Measurements from ENCODE around the gene LIN7A.
"Not testable (repeated sequence)": the region's sequence is repeated elsewhere in the genome, so short reads cannot be mapped to it uniquely, and the experiment has no call there.

The LIN7A gene

GRCh38 chr12:80811957-80812708, 125.6 kb downstream of the LIN7A start:
- Histone ChIP-seq H2AFZ (ENCODE audit: low read depth, low read length) (no peak overlapping the region), H3K9me3 (ENCODE audit: low read length) (no peaks in the 10 kb centered on the region), H3K36me3 (ENCODE audit: insufficient read depth, low read length) (peaks cover 12% of the 10 kb centered on the region), H3K27me3 (ENCODE audit: insufficient read depth, low read length) (no peaks in the 10 kb centered on the region), H3K4me3 (ENCODE audit: low read length) (no peak overlapping the region), H3K4me1 (ENCODE audit: insufficient read depth, low read length) (no peaks in the 10 kb centered on the region)

- H3K4me3 ChIP-seq (ENCODE audit: low read length): no peak overlapping the region
- H3K27me3 ChIP-seq (ENCODE audit: insufficient read depth, low read length): no peaks in the 10 kb centered on the region
- no peaks in the 10 kb centered on the region for H3K4me1 ChIP-seq (ENCODE audit: insufficient read depth, low read length)
- H3K36me3 ChIP-seq (ENCODE audit: insufficient read depth, low read length): peaks cover 12% of the 10 kb centered on the region
- H2AFZ ChIP-seq (ENCODE audit: low read depth, low read length): no peak overlapping the region
- H3K9me3 ChIP-seq (ENCODE audit: low read length): no peaks in the 10 kb centered on the region
Observed at GRCh38 chr12:80810874-80811273, 126.9 kb downstream of the LIN7A start.

- H3K4me3 ChIP-seq (ENCODE audit: low read length): no peak overlapping the region
- H3K4me1 ChIP-seq (ENCODE audit: insufficient read depth, low read length): no peaks in the 10 kb centered on the region
- no peak overlapping the region for H2AFZ ChIP-seq (ENCODE audit: low read depth, low read length)
- peaks cover 23% of the 10 kb centered on the region for H3K36me3 ChIP-seq (ENCODE audit: insufficient read depth, low read length)
- H3K27me3 ChIP-seq (ENCODE audit: insufficient read depth, low read length): no peaks in the 10 kb centered on the region
- H3K9me3 ChIP-seq (ENCODE audit: low read length): no peaks in the 10 kb centered on the region
Observed at GRCh38 chr12:80807640-80808288, 130.0 kb downstream of the LIN7A start.

GRCh38 chr12:80805106-80805505, 132.6 kb downstream of the LIN7A start:
- Histone ChIP-seq H3K36me3 (ENCODE audit: insufficient read depth, low read length) (peaks cover 12% of the 10 kb centered on the region), H3K4me3 (ENCODE audit: low read length) (no peak overlapping the region), H3K27me3 (ENCODE audit: insufficient read depth, low read length) (no peaks in the 10 kb centered on the region), H3K9me3 (ENCODE audit: low read length) (peaks cover 2% of the 10 kb centered on the region), H2AFZ (ENCODE audit: low read depth, low read length) (no peak overlapping the region), H3K4me1 (ENCODE audit: insufficient read depth, low read length) (no peaks in the 10 kb centered on the region)

- Histone ChIP-seq H3K4me3 (ENCODE audit: low read length) (no peak overlapping the region), H3K36me3 (ENCODE audit: insufficient read depth, low read length) (peaks cover 10% of the 10 kb centered on the region), H3K4me1 (ENCODE audit: insufficient read depth, low read length) (no peaks in the 10 kb centered on the region), H3K9me3 (ENCODE audit: low read length) (peaks cover 2% of the 10 kb centered on the region), H2AFZ (ENCODE audit: low read depth, low read length) (no peak overlapping the region), H3K27me3 (ENCODE audit: insufficient read depth, low read length) (no peaks in the 10 kb centered on the region)
Observed at GRCh38 chr12:80802652-80803400, 134.9 kb downstream of the LIN7A start.

- Histone ChIP-seq H3K4me3 (ENCODE audit: low read length) (no peak overlapping the region), H3K4me1 (ENCODE audit: insufficient read depth, low read length) (peaks cover 14% of the 10 kb centered on the region), H2AFZ (ENCODE audit: low read depth, low read length) (no peak overlapping the region), H3K36me3 (ENCODE audit: insufficient read depth, low read length) (peaks cover 6% of the 10 kb centered on the region), H3K9me3 (ENCODE audit: low read length) (peaks cover 2% of the 10 kb centered on the region), H3K27me3 (ENCODE audit: insufficient read depth, low read length) (no peaks in the 10 kb centered on the region)
Observed at GRCh38 chr12:80798281-80798680, 139.5 kb downstream of the LIN7A start.

- Histone ChIP-seq H3K9me3 (ENCODE audit: low read length) (no peaks in the 10 kb centered on the region), H3K4me3 (ENCODE audit: low read length) (no peak overlapping the region), H2AFZ (ENCODE audit: low read depth, low read length) (no peak overlapping the region), H3K27me3 (ENCODE audit: insufficient read depth, low read length) (no peaks in the 10 kb centered on the region), H3K36me3 (ENCODE audit: insufficient read depth, low read length) (peaks cover 5% of the 10 kb centered on the region), H3K4me1 (ENCODE audit: insufficient read depth, low read length) (peaks cover 14% of the 10 kb centered on the region)
Observed at GRCh38 chr12:80794551-80794950, 143.2 kb downstream of the LIN7A start.

GRCh38 chr12:80792861-80793260, 144.9 kb downstream of the LIN7A start:
- peaks cover 14% of the 10 kb centered on the region for H3K4me1 ChIP-seq (ENCODE audit: insufficient read depth, low read length)
- no peaks in the 10 kb centered on the region for H3K9me3 ChIP-seq (ENCODE audit: low read length)
- no peak overlapping the region for H3K4me3 ChIP-seq (ENCODE audit: low read length)
- H3K27me3 ChIP-seq (ENCODE audit: insufficient read depth, low read length): no peaks in the 10 kb centered on the region
- H2AFZ ChIP-seq (ENCODE audit: low read depth, low read length): no peak overlapping the region
- peaks cover 5% of the 10 kb centered on the region for H3K36me3 ChIP-seq (ENCODE audit: insufficient read depth, low read length)

GRCh38 chr12:80791863-80792262, 145.9 kb downstream of the LIN7A start:
- Histone ChIP-seq H3K4me1 (ENCODE audit: insufficient read depth, low read length) (peaks cover 14% of the 10 kb centered on the region), H3K9me3 (ENCODE audit: low read length) (no peaks in the 10 kb centered on the region), H2AFZ (ENCODE audit: low read depth, low read length) (no peak overlapping the region), H3K27me3 (ENCODE audit: insufficient read depth, low read length) (no peaks in the 10 kb centered on the region), H3K4me3 (ENCODE audit: low read length) (no peak overlapping the region), H3K36me3 (ENCODE audit: insufficient read depth, low read length) (no peaks in the 10 kb centered on the region)

- not testable (repeated sequence) for H3K9me3 ChIP-seq (ENCODE audit: low read length); H3K4me1 ChIP-seq (ENCODE audit: insufficient read depth, low read length); H3K36me3 ChIP-seq (ENCODE audit: insufficient read depth, low read length); H3K4me3 ChIP-seq (ENCODE audit: low read length); H3K27me3 ChIP-seq (ENCODE audit: insufficient read depth, low read length); H2AFZ ChIP-seq (ENCODE audit: low read depth, low read length)
Observed at GRCh38 chr12:80788407-80788806, 149.3 kb downstream of the LIN7A start.

- H3K27me3 ChIP-seq (ENCODE audit: insufficient read depth, low read length); H3K36me3 ChIP-seq (ENCODE audit: insufficient read depth, low read length); H3K4me1 ChIP-seq (ENCODE audit: insufficient read depth, low read length); H3K9me3 ChIP-seq (ENCODE audit: low read length); H2AFZ ChIP-seq (ENCODE audit: low read depth, low read length); H3K4me3 ChIP-seq (ENCODE audit: low read length): not testable (repeated sequence)
Observed at GRCh38 chr12:80782963-80783470, 154.7 kb downstream of the LIN7A start.

GRCh38 chr12:80781313-80781712, 156.4 kb downstream of the LIN7A start:
- Histone ChIP-seq H3K27me3 (ENCODE audit: insufficient read depth, low read length) (no peaks in the 10 kb centered on the region), H3K4me1 (ENCODE audit: insufficient read depth, low read length) (peaks cover 4% of the 10 kb centered on the region), H3K36me3 (ENCODE audit: insufficient read depth, low read length) (no peaks in the 10 kb centered on the region), H3K4me3 (ENCODE audit: low read length) (no peak overlapping the region), H3K9me3 (ENCODE audit: low read length) (no peaks in the 10 kb centered on the region), H2AFZ (ENCODE audit: low read depth, low read length) (no peak overlapping the region)

GRCh38 chr12:80780746-80781145, 157.0 kb downstream of the LIN7A start:
- Histone ChIP-seq H3K27me3 (ENCODE audit: insufficient read depth, low read length) (no peaks in the 10 kb centered on the region), H3K36me3 (ENCODE audit: insufficient read depth, low read length) (no peaks in the 10 kb centered on the region), H3K4me3 (ENCODE audit: low read length) (no peak overlapping the region), H3K4me1 (ENCODE audit: insufficient read depth, low read length) (peaks cover 4% of the 10 kb centered on the region), H3K9me3 (ENCODE audit: low read length) (no peaks in the 10 kb centered on the region), H2AFZ (ENCODE audit: low read depth, low read length) (no peak overlapping the region)
